GM23338 (cell line): ENCODE data around the gene CIPC. TPM values are rescaled to one million over a fixed set of nuclear protein-coding genes. Genes with fewer than 3 reads are reported as not detected.

Source experiments
- ATAC-seq: fragments of 200-7000 bp; cut with Tn5 transposase; 3 replicates; pipeline ENCODE4 v1.9.1; 2020
- DNase-seq: peaks from one replicate; pipeline ENCODE4 v3.0.0-alpha.2; 2015; ENCODE audit warnings: low spot score
- H2AFZ ChIP-seq: fragments of 200-600 bp; sonication (generic); 2 replicates; pipeline ENCODE4 v1.8.0; 2016; ENCODE audit warnings: antibody characterized with exemption, mild to moderate bottlenecking, moderate library complexity
- H3F3A ChIP-seq: fragments of 200-600 bp; sonication (generic); replicated peaks from 2 replicates; pipeline ENCODE4 v1.8.0; 2017; ENCODE audit warnings: antibody characterized with exemption, mixed run types, low read depth
- H3K27ac ChIP-seq: fragments of 200-600 bp; sonication (generic); 2 replicates; pipeline ENCODE4 v1.6.1; 2016; ENCODE audit warnings: low read depth
- H3K27me3 ChIP-seq: fragments of 200-600 bp; sonication (generic); 2 replicates; pipeline ENCODE4 v1.8.0; 2016; ENCODE audit warnings: mild to moderate bottlenecking, mixed run types, moderate library complexity; ENCODE audit not compliant: insufficient read depth
- H3K36me3 ChIP-seq: fragments of 200-600 bp; sonication (generic); 2 replicates; pipeline ENCODE4 v1.8.0; 2016; ENCODE audit warnings: mild to moderate bottlenecking; ENCODE audit not compliant: insufficient read depth
- H3K4me1 ChIP-seq: fragments of 200-600 bp; sonication (generic); 2 replicates; pipeline ENCODE4 v1.8.0; 2016; ENCODE audit warnings: mild to moderate bottlenecking, moderate library complexity; ENCODE audit not compliant: insufficient read depth
- H3K4me2 ChIP-seq: fragments of 200-600 bp; sonication (generic); 2 replicates; pipeline ENCODE4 v1.7.1; 2017; ENCODE audit warnings: mixed run types
- H3K4me3 ChIP-seq: fragments of 200-600 bp; sonication (generic); 2 replicates; pipeline ENCODE4 v1.6.1; 2016; ENCODE audit warnings: mixed run types
- H3K79me2 ChIP-seq: fragments of 200-600 bp; sonication (generic); replicated peaks from 2 replicates; pipeline ENCODE4 v1.8.0; 2017; ENCODE audit warnings: mild to moderate bottlenecking; ENCODE audit not compliant: insufficient read depth
- H3K9me2 ChIP-seq: fragments of 200-600 bp; sonication (generic); 2 replicates; pipeline ENCODE4 v1.8.0; 2017; ENCODE audit not compliant: insufficient read depth
- H4K20me1 ChIP-seq: fragments of 200-600 bp; sonication (generic); replicated peaks from 2 replicates; pipeline ENCODE4 v1.8.0; 2017; ENCODE audit warnings: mild to moderate bottlenecking; ENCODE audit not compliant: insufficient read depth
- H3K27ac Mint-ChIP-seq: 2 replicates; pipeline ENCODE4 v1.8.0; 2020; ENCODE audit warnings: inconsistent platforms, mild to moderate bottlenecking, moderate library complexity, mixed read lengths
- H3K27me3 Mint-ChIP-seq: 3 replicates; pipeline ENCODE4 v1.8.0; 2022; ENCODE audit warnings: low read depth, mild to moderate bottlenecking, moderate library complexity, mixed read lengths, inconsistent platforms; ENCODE audit not compliant: insufficient read depth, poor library complexity
- H3K36me3 Mint-ChIP-seq: 3 replicates; pipeline ENCODE4 v1.8.0; 2021; ENCODE audit warnings: low read depth, mild to moderate bottlenecking, inconsistent platforms, moderate library complexity, mixed read lengths
- H3K4me1 Mint-ChIP-seq: 3 replicates; pipeline ENCODE4 v1.8.0; 2020; ENCODE audit warnings: mild to moderate bottlenecking, inconsistent platforms, mixed read lengths
- H3K4me3 Mint-ChIP-seq: 3 replicates; pipeline ENCODE4 v1.8.0; 2021; ENCODE audit warnings: moderate library complexity, mild to moderate bottlenecking, inconsistent platforms, mixed read lengths
- H3K9me3 Mint-ChIP-seq: 3 replicates; pipeline ENCODE4 v1.8.0; 2020; ENCODE audit warnings: moderate library complexity, mild to moderate bottlenecking, inconsistent platforms, mixed read lengths
- CREB1 ChIP-seq: fragments of 250-450 bp; sonication (Bioruptor Pico); IDR thresholded peaks from 2 replicates; pipeline ENCODE4 v1.5.0; 2020; ENCODE audit warnings: low read depth, mild to moderate bottlenecking, moderate library complexity
- CTCF ChIP-seq, 2 experiments: fragments of 200-600 bp in 1 of 2; sonication (generic) in 1 of 2; conservative IDR thresholded peaks; 2 replicates each; pipeline versions ENCODE4 v1.5.1 to v1.6.1; 2016 to 2017; ENCODE audit warnings: antibody characterized with exemption in 2 of 2, low read depth in 2 of 2, mild to moderate bottlenecking in 2 of 2, moderate library complexity in 1 of 2
- ETS1 ChIP-seq: IDR thresholded peaks from 2 replicates; pipeline ENCODE4 v1.6.1; 2016; ENCODE audit warnings: antibody characterized with exemption
- EZH2 ChIP-seq: fragments of 200-600 bp; sonication (generic); IDR thresholded peaks from one replicate; pipeline ENCODE4 v1.8.0; 2017; ENCODE audit warnings: antibody characterized with exemption, mild to moderate bottlenecking, low read depth; ENCODE audit not compliant: unreplicated experiment
- EZH2phosphoT487 ChIP-seq: fragments of 200-600 bp; sonication (generic); IDR thresholded peaks from one replicate; pipeline ENCODE4 v1.8.1; 2018; ENCODE audit warnings: antibody characterized with exemption; ENCODE audit not compliant: unreplicated experiment
- JUNB ChIP-seq: IDR thresholded peaks from one replicate; pipeline ENCODE4 v1.6.1; 2016; ENCODE audit warnings: antibody characterized with exemption; ENCODE audit not compliant: unreplicated experiment
- NANOG ChIP-seq: IDR thresholded peaks from 2 replicates; pipeline ENCODE4 v1.6.1; 2016; ENCODE audit warnings: antibody characterized with exemption, borderline replicate concordance
- POLR2AphosphoS5 ChIP-seq: IDR thresholded peaks from 2 replicates; pipeline ENCODE4 v1.6.1; 2016; ENCODE audit warnings: antibody characterized with exemption, low read depth
- REST ChIP-seq: IDR thresholded peaks from one replicate; pipeline ENCODE4 v1.6.1; 2018; ENCODE audit warnings: antibody characterized with exemption; ENCODE audit not compliant: unreplicated experiment
- STAT1 ChIP-seq: IDR thresholded peaks from one replicate; pipeline ENCODE4 v1.6.1; 2016; ENCODE audit warnings: antibody characterized with exemption; ENCODE audit not compliant: unreplicated experiment
- ZNF114 ChIP-seq: fragments of 250-450 bp; sonication (Bioruptor Pico); IDR thresholded peaks from 2 replicates; pipeline ENCODE4 v1.5.0; 2020; ENCODE audit warnings: mild to moderate bottlenecking, moderate library complexity
- ZNF331 ChIP-seq: fragments of 250-450 bp; sonication (Bioruptor Pico); IDR thresholded peaks from 2 replicates; pipeline ENCODE4 v1.5.0; 2020; ENCODE audit warnings: low read depth, mild to moderate bottlenecking, moderate library complexity
- ZNF462 ChIP-seq: fragments of 250-450 bp; sonication (Bioruptor Pico); IDR thresholded peaks from 2 replicates; pipeline ENCODE4 v1.5.0; 2020; ENCODE audit warnings: mild to moderate bottlenecking, moderate library complexity
- polyA plus RNA-seq: library from polyadenylated mRNA; unstranded; fragments of >200 nt; fragmentation: Nextera tagmentation; extraction: Ambion mirVana; gene quantifications from 2 replicates; pipeline ENCODE4 v1.2.1, GENCODE V29; 2016
- total RNA-seq: library from RNA; depleted of rRNA; stranded (reverse); fragments of >200 nt; shearing (Covaris generic); gene quantifications from 2 replicates; pipeline ENCODE4 v1.2.3, GENCODE V29; 2014

CIPC gene
- total and polyA plus RNA-seq, 2 experiments from 2014 or later, result 8.1 to 36.9 TPM

- Mint-ChIP-seq H3K27me3 (peaks cover 19% of the 10 kb centered on the region), H3K4me1 (peaks cover 47% of the 10 kb centered on the region), H3K9me3 (no peaks in the 10 kb centered on the region), H3K36me3 (no peaks in the 10 kb centered on the region), H3K27ac (no peak overlapping the region), H3K4me3 (no peak overlapping the region)
- peaks cover 22% of the 10 kb centered on the region for H3K4me1 ChIP-seq
- DNase-seq (no peak), ATAC-seq (no peak)
- H3K9me2 ChIP-seq, result no peaks in the 10 kb centered on the region
- H4K20me1 ChIP-seq, result no peaks in the 10 kb centered on the region
- TF ChIP-seq CREB1 (CRISPR knock-in tag) (no peak), NANOG (no peak), ZNF331 (CRISPR knock-in tag) (no peak), EZH2 (no peak), STAT1 (no peak), ZNF114 (CRISPR knock-in tag) (no peak), JUNB (no peak), POLR2AphosphoS5 (no peak), CTCF (conservative IDR thresholded peaks at IDR 0.05; ENCODE audit: low read depth in 2 of 2) (no peak), REST (no peak), EZH2phosphoT487 (no peak), ZNF462 (CRISPR knock-in tag) (no peak), ETS1 (no peak)
- no peak overlapping the region for H3K4me2 ChIP-seq
- H3K36me3 ChIP-seq, result no peaks in the 10 kb centered on the region
- H3K27me3 ChIP-seq, result no peaks in the 10 kb centered on the region
- no peaks in the 10 kb centered on the region for H3K79me2 ChIP-seq
- H2AFZ ChIP-seq, result no peak overlapping the region
- 0 out of 2 replicates have a peak, but pooled peaks cover 2% of the 10 kb centered on the region for H3F3A ChIP-seq
- no peak overlapping the region for H3K4me3 ChIP-seq
- H3K27ac ChIP-seq, result no peak overlapping the region
These were observed 57.0 kb downstream of the CIPC start for GRCh38 chr14:77155083-77155482.
